Uterus (tissue), 4 donors: Measurements from ENCODE around the gene CAB39L. TPM values are rescaled to one million over a fixed set of nuclear protein-coding genes. Genes with fewer than 3 reads are reported as not detected.
A peak's percentile ranks its signal among the peaks of the same experiment; 100 is the strongest.
"Not testable (repeated sequence)": the region's sequence is repeated elsewhere in the genome, so short reads cannot be mapped to it uniquely, and the experiment has no call there.

Experiments
- DNase-seq, 2 donors: peaks; one replicate each; pipeline ENCODE4 v3.0.0-alpha.2; 2019 to 2020
- H3K27ac ChIP-seq, 2 donors: fragments of 200-600 bp; sonication (generic); 1 replicate in 1 of 2; 2 replicates in 1 of 2; pipeline ENCODE4 v1.5.1; 2016 to 2018
- H3K27me3 ChIP-seq, 2 donors: fragments of 200-600 bp; sonication (generic); one replicate each; pipeline ENCODE4 v1.5.1; 2018 to 2019; ENCODE audit warnings: control low read depth in 1 of 2
- H3K36me3 ChIP-seq, 2 donors: fragments of 200-600 bp; sonication (generic); one replicate each; pipeline ENCODE4 v1.5.1; 2019; ENCODE audit warnings: control low read depth in 1 of 2
- H3K4me1 ChIP-seq, 2 donors: fragments of 200-600 bp; sonication (generic); one replicate each; pipeline ENCODE4 v1.5.1; 2018 to 2019; ENCODE audit warnings: control low read depth in 1 of 2
- H3K4me3 ChIP-seq, 2 donors: fragments of 200-600 bp; sonication (generic); 1 replicate in 1 of 2; 2 replicates in 1 of 2; pipeline ENCODE4 v1.5.1; 2018 to 2019; ENCODE audit warnings: mild to moderate bottlenecking in 1 of 2
- H3K9me3 ChIP-seq, 2 donors: fragments of 200-600 bp; sonication (generic); one replicate each; pipeline ENCODE4 v1.5.1; 2019; ENCODE audit warnings: control low read depth in 1 of 2
- CTCF ChIP-seq, 4 experiments: fragments of 200-600 bp in 2 of 4; fragments of 450-650 bp in 2 of 4; sonication (generic) in 2 of 4; IDR thresholded peaks; one replicate each; pipeline ENCODE4 v1.5.1; 2016 to 2019; ENCODE audit warnings: antibody characterized with exemption in 4 of 4, mild to moderate bottlenecking in 2 of 4, moderate library complexity in 1 of 4
- POLR2A ChIP-seq, 2 donors: fragments of 450-650 bp; IDR thresholded peaks; one replicate each; pipeline ENCODE4 v1.6.1; 2016; ENCODE audit warnings: antibody characterized with exemption in 2 of 2, mild to moderate bottlenecking in 1 of 2, moderate library complexity in 1 of 2
- intact Hi-C: fragments of 100-400 bp; cut with DNase I; formaldehyde crosslinking; loops from one replicate; pipeline ENCODE4 v1.15.1; 2023; ENCODE audit warnings: low total_unique reads
- total RNA-seq, 4 donors: library from RNA; depleted of rRNA in 3 of 4; stranded (reverse); fragments of >200 nt in 3 of 4; gene quantifications; one replicate each; pipeline versions ENCODE4 v1.1.0 to v1.2.4, GENCODE V29; 2014 to 2023
- donor health status: DM: yes; HTN: yes; CAD: no.

Gene CAB39L
- total RNA-seq, 4 donors from 2014 or later = 12.0 to 24.7 (median 18.5) TPM

DNA sequence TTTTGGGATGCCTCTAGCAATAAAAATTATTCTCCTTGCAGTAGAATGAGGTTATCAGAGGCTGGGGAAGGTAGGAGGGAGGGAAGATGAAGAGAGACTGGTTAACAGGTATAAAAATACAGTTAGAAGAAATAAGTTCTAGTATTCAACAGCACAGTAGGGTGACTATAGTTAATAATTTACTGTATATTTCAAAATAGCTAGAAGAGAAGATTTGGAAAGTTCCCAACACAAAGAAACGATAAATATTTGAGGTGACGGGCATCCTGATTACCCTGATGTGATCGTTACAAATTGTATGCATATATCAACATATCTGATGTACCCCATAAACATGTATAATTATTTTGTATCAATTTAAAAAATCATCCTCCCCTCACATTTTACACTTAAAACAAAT lies 102.3 kb downstream of the CAB39L start:
- no peak overlapping the region for H3K4me3 ChIP-seq
- H3K36me3 ChIP-seq = no peaks in the 10 kb centered on the region
- TF ChIP-seq CTCF (IDR thresholded peaks at IDR 0.05) (no peak), POLR2A (IDR thresholded peaks at IDR 0.05) (no peak)
- no peak overlapping the region for H3K27ac ChIP-seq
- H3K27me3 ChIP-seq = no peaks in the 10 kb centered on the region
- H3K9me3 ChIP-seq = no peaks in the 10 kb centered on the region
- intact Hi-C loops = no loop called here
- no peak for DNase-seq
- H3K4me1 ChIP-seq = no peaks in the 10 kb centered on the region

GRCh38 chr13:49340161-49340560 lies 103.7 kb downstream of the CAB39L start:
- Histone ChIP-seq H3K36me3 (no peaks in the 10 kb centered on the region), H3K27me3 (no peaks in the 10 kb centered on the region), H3K4me3 (no peak overlapping the region), H3K9me3 (no peaks in the 10 kb centered on the region), H3K4me1 (no peaks in the 10 kb centered on the region), H3K27ac (no peak overlapping the region)
- TF ChIP-seq CTCF (IDR thresholded peaks at IDR 0.05) (no peak), POLR2A (IDR thresholded peaks at IDR 0.05) (no peak)
- intact Hi-C loops = no loop called here
- no peak for DNase-seq

GRCh38 chr13:49336655-49337054 lies 107.2 kb downstream of the CAB39L start:
- Histone ChIP-seq H3K4me3 (no peak overlapping the region), H3K36me3 (no peaks in the 10 kb centered on the region), H3K4me1 (no peaks in the 10 kb centered on the region), H3K27me3 (no peaks in the 10 kb centered on the region), H3K27ac (no peak overlapping the region), H3K9me3 (no peaks in the 10 kb centered on the region)
- no peak for DNase-seq
- intact Hi-C loops = no loop called here
- TF ChIP-seq POLR2A (IDR thresholded peaks at IDR 0.05) (no peak), CTCF (IDR thresholded peaks at IDR 0.05) (no peak)

DNA sequence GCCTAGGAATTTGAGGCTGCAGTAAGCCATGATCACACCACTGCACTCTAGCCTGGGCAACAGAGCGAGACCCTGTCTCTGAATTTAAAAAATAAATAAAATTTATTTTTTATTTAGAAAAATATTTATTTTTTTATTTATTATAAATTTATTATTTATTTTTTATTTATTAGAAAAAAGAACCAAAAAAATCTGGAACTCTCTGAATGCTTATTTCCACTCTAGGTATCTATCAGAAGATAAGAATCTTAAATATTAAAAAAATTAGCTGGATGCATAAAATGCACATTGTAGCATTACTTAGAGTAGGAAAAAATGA lies 113.4 kb downstream of the CAB39L start:
- no peak overlapping the region for H3K4me3 ChIP-seq
- H3K36me3 ChIP-seq = no peaks in the 10 kb centered on the region
- DNase-seq = no peak
- no peaks in the 10 kb centered on the region for H3K4me1 ChIP-seq
- peak overlapping the region; percentile 51 to 54 for H3K27ac ChIP-seq
- no peaks in the 10 kb centered on the region for H3K27me3 ChIP-seq
- no peaks in the 10 kb centered on the region for H3K9me3 ChIP-seq
- intact Hi-C loops = no loop called here
- TF ChIP-seq CTCF (IDR thresholded peaks at IDR 0.05) (no peak), POLR2A (IDR thresholded peaks at IDR 0.05) (no peak)

DNA sequence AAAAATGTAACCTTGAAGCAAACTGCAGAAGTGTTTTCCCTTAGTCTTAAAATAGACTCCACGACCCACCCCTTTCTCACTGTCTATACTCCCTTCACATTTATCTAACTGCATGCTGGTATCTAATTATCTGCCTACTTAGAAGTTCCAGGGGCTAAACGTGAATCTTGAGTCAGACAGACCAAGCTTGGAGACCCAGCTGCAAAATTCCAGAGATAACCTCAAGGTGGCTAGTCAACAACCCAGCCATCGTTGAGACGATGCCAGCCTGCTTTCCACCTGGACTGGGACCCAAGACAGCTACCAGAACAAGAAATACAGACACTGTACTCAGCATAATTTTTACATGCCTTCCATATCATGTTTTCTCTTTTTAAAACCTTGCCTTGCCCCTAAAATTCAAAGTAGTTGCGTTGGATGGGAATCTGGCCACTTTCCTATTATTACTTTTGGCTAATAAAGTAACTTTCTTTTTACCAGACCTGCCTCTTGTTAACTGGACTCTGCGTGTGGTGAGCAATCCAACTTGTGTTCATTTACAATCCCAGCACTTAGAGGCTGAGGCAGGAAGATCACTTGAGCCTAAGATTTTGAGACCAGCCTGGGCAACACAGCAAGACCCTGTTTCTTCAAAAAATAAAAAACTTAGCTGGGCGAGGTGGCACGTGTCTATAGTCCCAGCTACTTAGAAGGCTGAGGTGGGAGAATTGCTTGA lies 113.9 kb downstream of the CAB39L start:
- DNase-seq = no peak
- Histone ChIP-seq H3K27ac (peak overlapping the region; percentile 51 to 54), H3K4me1 (no peaks in the 10 kb centered on the region), H3K4me3 (no peak overlapping the region), H3K27me3 (no peaks in the 10 kb centered on the region), H3K36me3 (no peaks in the 10 kb centered on the region), H3K9me3 (no peaks in the 10 kb centered on the region)
- intact Hi-C loops = no loop called here
- TF ChIP-seq CTCF (IDR thresholded peaks at IDR 0.05) = no peak
- TF ChIP-seq POLR2A (IDR thresholded peaks at IDR 0.05) = no peak

GRCh38 chr13:49327145-49327544 lies 116.7 kb downstream of the CAB39L start:
- H3K27ac ChIP-seq, intact Hi-C loops, H3K27me3 ChIP-seq, H3K4me1 ChIP-seq, H3K9me3 ChIP-seq, DNase-seq, H3K4me3 ChIP-seq, H3K36me3 ChIP-seq: not testable (repeated sequence)
